ENCODE measurements around the gene APOOL. TPM values are rescaled to one million over a fixed set of nuclear protein-coding genes. Genes with fewer than 3 reads are reported as not detected.

Gene APOOL
- total and polyA plus RNA-seq, 10 of the 15 experiments (the other 5 are each of a cell fraction or from before 2014, with no cell fraction given), result 4.4 to 14.7 (median 7.7) TPM

DNA sequence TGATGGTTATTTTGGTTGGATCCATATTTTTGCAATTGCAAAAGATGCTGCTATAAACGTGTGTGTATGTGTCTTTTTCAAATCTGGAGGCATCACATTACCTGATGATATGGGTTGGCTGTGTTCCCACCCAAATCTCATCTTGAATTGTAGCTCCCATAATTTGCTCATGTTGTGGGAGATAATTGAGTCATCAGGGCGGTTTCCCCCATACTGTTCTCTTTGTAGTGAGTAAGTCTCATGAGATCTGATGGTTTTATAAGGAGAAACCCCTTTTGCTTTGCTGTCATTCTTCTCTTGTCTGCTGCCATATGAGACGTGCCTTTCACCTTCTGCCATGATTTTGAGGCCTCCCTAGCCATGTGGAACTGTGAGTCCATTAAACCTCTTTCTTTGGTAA lies 33.4 kb downstream of the APOOL start (continued):
- TF ChIP-seq CBX3 (IDR thresholded peaks at IDR 0.05; ENCODE audit: borderline replicate concordance, low read depth), result no peak
- no peak for TF ChIP-seq CHD1 (IDR thresholded peaks at IDR 0.05; ENCODE audit: low read depth, low read length)
- TF ChIP-seq MYB (IDR thresholded peaks at IDR 0.05; ENCODE audit: borderline replicate concordance, low read depth, low read length), result no peak
- TF ChIP-seq SRF (IDR thresholded peaks at IDR 0.05; ENCODE audit: low read depth in 2 of 2, low read length in 2 of 2), result no peak
- TF ChIP-seq, protein P1, sequence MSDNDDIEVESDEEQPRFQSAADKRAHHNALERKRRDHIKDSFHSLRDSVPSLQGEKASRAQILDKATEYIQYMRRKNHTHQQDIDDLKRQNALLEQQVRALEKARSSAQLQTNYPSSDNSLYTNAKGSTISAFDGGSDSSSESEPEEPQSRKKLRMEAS (IDR thresholded peaks at IDR 0.05; ENCODE audit: low read depth, low read length), result no peak
- TF ChIP-seq, protein P2, sequence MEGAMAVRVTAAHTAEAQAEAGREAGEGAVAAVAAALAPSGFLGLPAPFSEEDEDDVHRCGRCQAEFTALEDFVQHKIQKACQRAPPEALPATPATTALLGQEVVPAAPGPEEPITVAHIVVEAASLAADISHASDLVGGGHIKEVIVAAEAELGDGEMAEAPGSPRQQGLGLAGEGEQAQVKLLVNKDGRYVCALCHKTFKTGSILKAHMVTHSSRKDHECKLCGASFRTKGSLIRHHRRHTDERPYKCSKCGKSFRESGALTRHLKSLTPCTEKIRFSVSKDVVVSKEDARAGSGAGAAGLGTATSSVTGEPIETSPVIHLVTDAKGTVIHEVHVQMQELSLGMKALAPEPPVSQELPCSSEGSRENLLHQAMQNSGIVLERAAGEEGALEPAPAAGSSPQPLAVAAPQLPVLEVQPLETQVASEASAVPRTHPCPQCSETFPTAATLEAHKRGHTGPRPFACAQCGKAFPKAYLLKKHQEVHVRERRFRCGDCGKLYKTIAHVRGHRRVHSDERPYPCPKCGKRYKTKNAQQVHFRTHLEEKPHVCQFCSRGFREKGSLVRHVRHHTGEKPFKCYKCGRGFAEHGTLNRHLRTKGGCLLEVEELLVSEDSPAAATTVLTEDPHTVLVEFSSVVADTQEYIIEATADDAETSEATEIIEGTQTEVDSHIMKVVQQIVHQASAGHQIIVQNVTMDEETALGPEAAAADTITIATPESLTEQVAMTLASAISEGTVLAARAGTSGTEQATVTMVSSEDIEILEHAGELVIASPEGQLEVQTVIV (IDR thresholded peaks at IDR 0.05; ENCODE audit: borderline replicate concordance, partially characterized antibody), result no peak
- TF ChIP-seq RB1 (IDR thresholded peaks at IDR 0.05; ENCODE audit: borderline replicate concordance), result no peak
- TF ChIP-seq STAT1 (conservative IDR thresholded peaks at IDR 0.05), result no peak
- no peak for TF ChIP-seq ZNF384 (IDR thresholded peaks at IDR 0.05; ENCODE audit: borderline replicate concordance, low read depth, low read length)
- no peak for TF ChIP-seq EP300 (IDR thresholded peaks at IDR 0.05; ENCODE audit: borderline replicate concordance in 1 of 2, control insufficient read depth in 1 of 2, low read depth in 2 of 2, low read length in 2 of 2)

DNA sequence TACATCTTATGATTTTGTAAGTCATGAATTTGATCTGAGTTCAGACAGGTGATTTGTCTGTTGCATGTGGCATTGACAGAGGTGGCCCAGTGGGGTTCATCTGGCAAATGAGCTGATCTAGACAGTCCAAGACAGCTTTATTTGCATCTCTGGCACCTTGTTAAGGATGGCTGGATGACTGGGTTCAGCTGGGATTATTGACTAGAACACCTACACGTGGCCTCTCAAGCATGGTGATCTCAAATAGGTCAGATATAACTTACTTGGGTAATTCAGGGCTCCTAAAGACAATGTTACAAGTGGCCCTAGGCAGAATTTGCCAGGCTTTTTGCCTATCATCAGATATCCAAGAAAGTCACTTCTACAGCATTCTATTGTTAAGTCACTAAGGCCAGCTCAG lies 48.0 kb downstream of the APOOL start:
- Histone ChIP-seq H4K20me1 (ENCODE audit: control insufficient read depth, insufficient read depth) (no peaks in the 10 kb centered on the region), H3K79me2 (ENCODE audit: control insufficient read depth, insufficient read depth, low read length) (no peaks in the 10 kb centered on the region), H3K27me3 (replicated peaks in 1 of 2; ENCODE audit: control insufficient read depth in 2 of 2, insufficient read depth in 2 of 2, low read length in 1 of 2) (no peaks in the 10 kb centered on the region), H3K9ac (ENCODE audit: control insufficient read depth, insufficient read depth, low read length) (no peak overlapping the region), H3K4me2 (ENCODE audit: control insufficient read depth, insufficient read depth) (no peak overlapping the region), H3K4me1 (ENCODE audit: control insufficient read depth, insufficient read depth, low read length) (no peaks in the 10 kb centered on the region), H3K36me3 (ENCODE audit: control insufficient read depth in 2 of 2, insufficient read depth in 2 of 2, low read length in 1 of 2) (no peaks in the 10 kb centered on the region), H3K9me3 (replicated peaks; ENCODE audit: control insufficient read depth, insufficient read depth, low read length) (no peaks in the 10 kb centered on the region), H2AFZ (ENCODE audit: control insufficient read depth, low read depth, low read length) (no peak overlapping the region), H3K27ac (ENCODE audit: control insufficient read depth, insufficient read depth) (no peak overlapping the region), H3K4me3 (no peak overlapping the region)
- FAIRE-seq (no peak), ATAC-seq (no peak), DNase-seq (ENCODE audit: low read depth, low spot score) (no peak)
- no TSS peak for BruUV-seq (replicated peaks)
- ChIA-PET SMC1A (ENCODE audit: uncharacterized antibody, unreplicated experiment) (interaction anchor here (0.9 to 2.8 kb wide), 4 partner anchors 11 to 322 kb away, joined by 3 to 9 read pairs (median 4); no protein-coding TSS in a partner anchor), POLR2A (no interaction called here), RAD21 (ENCODE audit: unreplicated experiment) (interaction anchor here (1.6 kb wide), 1 partner anchor 13 kb away, joined by 4 read pairs; no protein-coding TSS in a partner anchor), CTCF (no interaction called here)
- WGBS (ENCODE audit: insufficient coverage, insufficient replicate concordance, low lambda C conversion rate, missing lambda C conversion rate), result 0% methylated on average over 1 of the region's 1 CpG
- intact Hi-C loops (cut with micrococcal nuclease; ENCODE audit: unreplicated experiment), result loop anchor here (5.0 kb wide), 1 partner anchor 1004 kb away; no protein-coding TSS in a partner anchor
- in situ Hi-C loops (cut with MboI), result no loop called here
- TF ChIP-seq TCF12 (IDR thresholded peaks at IDR 0.05; ENCODE audit: low read depth, low read length), result no peak
- no peak for TF ChIP-seq IKZF2 (IDR thresholded peaks at IDR 0.05)
- no peak for TF ChIP-seq FOXM1 (IDR thresholded peaks at IDR 0.05; ENCODE audit: low read depth, low read length)
- no peak for TF ChIP-seq SP1 (IDR thresholded peaks at IDR 0.05; ENCODE audit: low read depth, low read length)
- TF ChIP-seq, protein P3, sequence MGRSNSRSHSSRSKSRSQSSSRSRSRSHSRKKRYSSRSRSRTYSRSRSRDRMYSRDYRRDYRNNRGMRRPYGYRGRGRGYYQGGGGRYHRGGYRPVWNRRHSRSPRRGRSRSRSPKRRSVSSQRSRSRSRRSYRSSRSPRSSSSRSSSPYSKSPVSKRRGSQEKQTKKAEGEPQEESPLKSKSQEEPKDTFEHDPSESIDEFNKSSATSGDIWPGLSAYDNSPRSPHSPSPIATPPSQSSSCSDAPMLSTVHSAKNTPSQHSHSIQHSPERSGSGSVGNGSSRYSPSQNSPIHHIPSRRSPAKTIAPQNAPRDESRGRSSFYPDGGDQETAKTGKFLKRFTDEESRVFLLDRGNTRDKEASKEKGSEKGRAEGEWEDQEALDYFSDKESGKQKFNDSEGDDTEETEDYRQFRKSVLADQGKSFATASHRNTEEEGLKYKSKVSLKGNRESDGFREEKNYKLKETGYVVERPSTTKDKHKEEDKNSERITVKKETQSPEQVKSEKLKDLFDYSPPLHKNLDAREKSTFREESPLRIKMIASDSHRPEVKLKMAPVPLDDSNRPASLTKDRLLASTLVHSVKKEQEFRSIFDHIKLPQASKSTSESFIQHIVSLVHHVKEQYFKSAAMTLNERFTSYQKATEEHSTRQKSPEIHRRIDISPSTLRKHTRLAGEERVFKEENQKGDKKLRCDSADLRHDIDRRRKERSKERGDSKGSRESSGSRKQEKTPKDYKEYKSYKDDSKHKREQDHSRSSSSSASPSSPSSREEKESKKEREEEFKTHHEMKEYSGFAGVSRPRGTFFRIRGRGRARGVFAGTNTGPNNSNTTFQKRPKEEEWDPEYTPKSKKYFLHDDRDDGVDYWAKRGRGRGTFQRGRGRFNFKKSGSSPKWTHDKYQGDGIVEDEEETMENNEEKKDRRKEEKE (IDR thresholded peaks at IDR 0.05), result no peak
- no peak for TF ChIP-seq SREBF2 (IDR thresholded peaks at IDR 0.05; ENCODE audit: low read length)
- no peak for TF ChIP-seq GABPA (IDR thresholded peaks at IDR 0.05; ENCODE audit: low read depth)
- no peak for TF ChIP-seq SUZ12 (IDR thresholded peaks at IDR 0.05; ENCODE audit: unreplicated experiment)
- TF ChIP-seq RAD21 (IDR thresholded peaks at IDR 0.05; ENCODE audit: insufficient read depth, low read depth, low read length), result no peak
- no peak for TF ChIP-seq NFIC (IDR thresholded peaks at IDR 0.05; ENCODE audit: low read depth, low read length)
